Activated B cell treated with CpG ODN at 0.5 μM for 24 hours (primary cell): ENCODE data around the gene MAP1LC3A. TPM values are rescaled to one million over a fixed set of nuclear protein-coding genes. Genes with fewer than 3 reads are reported as not detected.

ENCODE experiments used
- ATAC-seq: fragments of 200-7000 bp; cut with Tn5 transposase; one replicate; pipeline ENCODE4 v1.10.0; 2021; ENCODE audit warnings: low read depth, mild to moderate bottlenecking, moderate library complexity
- CTCF ChIA-PET: fragments of 350-600 bp; sonication (Branson Sonifier 250); formaldehyde crosslinking; loops from one replicate; lab custom pipeline; 2021; ENCODE audit warnings: antibody characterized with exemption; lab: Charles Lee
- POLR2A ChIA-PET: fragments of 350-600 bp; sonication (Branson Sonifier 250); formaldehyde crosslinking; loops from one replicate; lab custom pipeline; 2021; ENCODE audit warnings: antibody characterized with exemption; lab: Charles Lee
- DNase-seq: peaks from one replicate; pipeline ENCODE4 v3.0.0; 2022
- H3K27ac Mint-ChIP-seq: one replicate; pipeline ENCODE4 v1.8.0; 2020; ENCODE audit warnings: mixed read lengths
- H3K27me3 Mint-ChIP-seq: one replicate; pipeline ENCODE4 v1.8.0; 2021; ENCODE audit warnings: mixed read lengths
- H3K36me3 Mint-ChIP-seq: one replicate; pipeline ENCODE4 v1.8.0; 2021; ENCODE audit warnings: low read depth, mixed read lengths
- H3K4me1 Mint-ChIP-seq: one replicate; pipeline ENCODE4 v1.8.0; 2021; ENCODE audit warnings: mixed read lengths
- H3K4me3 Mint-ChIP-seq: one replicate; pipeline ENCODE4 v1.8.0; 2020; ENCODE audit warnings: mild to moderate bottlenecking, mixed read lengths
- H3K9me3 Mint-ChIP-seq: one replicate; pipeline ENCODE4 v1.8.0; 2020; ENCODE audit warnings: mixed read lengths
- CTCF ChIP-seq: fragments of 200-600 bp; IDR thresholded peaks from one replicate; pipeline ENCODE4 v1.8.0; 2022; ENCODE audit warnings: antibody characterized with exemption, mild to moderate bottlenecking
- intact Hi-C: fragments of 100-400 bp; cut with micrococcal nuclease; formaldehyde crosslinking; loops from one replicate; pipeline ENCODE4 v1.15.1; 2024
- total RNA-seq: library from RNA; stranded (reverse); gene quantifications from 2 replicates; pipeline ENCODE4 v1.2.3, GENCODE V29; 2022

MAP1LC3A gene
- total RNA-seq, 1 donor from 2014 or later: 1.6 TPM

- Mint-ChIP-seq H3K36me3 (peaks cover 52% of the 10 kb centered on the region), H3K4me3 (no peak overlapping the region), H3K27ac (no peak overlapping the region), H3K4me1 (peaks cover 28% of the 10 kb centered on the region), H3K9me3 (no peaks in the 10 kb centered on the region), H3K27me3 (no peaks in the 10 kb centered on the region)
- intact Hi-C loops: no loop called here
- no peak for TF ChIP-seq CTCF
- no peak for ATAC-seq
- POLR2A ChIA-PET: interaction anchor here (1.0 kb wide), 1 partner anchor 9 kb away, joined by 3 read pairs; no protein-coding TSS in a partner anchor
- DNase-seq: no peak
- CTCF ChIA-PET: interaction anchor here (0.7 to 3.9 kb wide), 2 partner anchors 212 to 333 kb away, joined by 3 to 31 read pairs; no protein-coding TSS in a partner anchor
These were observed 34.1 kb upstream of the MAP1LC3A start for GRCh38 chr20:34524426-34524825.

GRCh38 chr20:34525342-34525708 lies 33.2 kb upstream of the MAP1LC3A start:
- H3K4me1 Mint-ChIP-seq: peaks cover 25% of the 10 kb centered on the region

GRCh38 chr20:34525709-34526416 lies 32.7 kb upstream of the MAP1LC3A start:
- H3K4me1 Mint-ChIP-seq: peaks cover 23% of the 10 kb centered on the region
- no peak overlapping the region for H3K4me3 Mint-ChIP-seq
- intact Hi-C loops: no loop called here
- DNase-seq (no peak), ATAC-seq (no peak)
- CTCF ChIA-PET: no interaction called here
- no peak overlapping the region for H3K27ac Mint-ChIP-seq
- POLR2A ChIA-PET: interaction anchor here (0.5 kb wide), 1 partner anchor 86 kb away, joined by 3 read pairs; no protein-coding TSS in a partner anchor
- no peak for TF ChIP-seq CTCF
- H3K27me3 Mint-ChIP-seq: no peaks in the 10 kb centered on the region
- no peaks in the 10 kb centered on the region for H3K9me3 Mint-ChIP-seq
- peaks cover 60% of the 10 kb centered on the region for H3K36me3 Mint-ChIP-seq

More at GRCh38 chr20:34525342-34525708, 33.2 kb upstream of the MAP1LC3A start:
- CTCF ChIA-PET: interaction anchor here (3.9 kb wide), 1 partner anchor 213 kb away, joined by 31 read pairs; no protein-coding TSS in a partner anchor
- H3K27me3 Mint-ChIP-seq: no peaks in the 10 kb centered on the region
- peaks cover 56% of the 10 kb centered on the region for H3K36me3 Mint-ChIP-seq
- no peaks in the 10 kb centered on the region for H3K9me3 Mint-ChIP-seq
- DNase-seq (no peak), ATAC-seq (no peak)
- no peak for TF ChIP-seq CTCF
- H3K27ac Mint-ChIP-seq: no peak overlapping the region
- POLR2A ChIA-PET: interaction anchor here (0.5 kb wide), 1 partner anchor 86 kb away, joined by 3 read pairs; no protein-coding TSS in a partner anchor
- no peak overlapping the region for H3K4me3 Mint-ChIP-seq
- intact Hi-C loops: no loop called here

GRCh38 chr20:34526466-34526865 lies 32.1 kb upstream of the MAP1LC3A start:
- ATAC-seq: no peak
- H3K27ac Mint-ChIP-seq: no peak overlapping the region
- ChIA-PET POLR2A (no interaction called here), CTCF (no interaction called here)
- intact Hi-C loops: no loop called here
- no peaks in the 10 kb centered on the region for H3K9me3 Mint-ChIP-seq
- H3K36me3 Mint-ChIP-seq: peaks cover 66% of the 10 kb centered on the region
- peaks cover 20% of the 10 kb centered on the region for H3K4me1 Mint-ChIP-seq
- H3K4me3 Mint-ChIP-seq: no peak overlapping the region
- TF ChIP-seq CTCF: no peak
- DNase-seq: no peak
- no peaks in the 10 kb centered on the region for H3K27me3 Mint-ChIP-seq

GRCh38 chr20:34527016-34527415 lies 31.5 kb upstream of the MAP1LC3A start:
- peaks cover 14% of the 10 kb centered on the region for H3K4me1 Mint-ChIP-seq
- no peaks in the 10 kb centered on the region for H3K27me3 Mint-ChIP-seq
- DNase-seq: no peak
- intact Hi-C loops: no loop called here
- no peak for TF ChIP-seq CTCF
- no peak for ATAC-seq
- ChIA-PET POLR2A (no interaction called here), CTCF (interaction anchor here (2.2 kb wide), 1 partner anchor 214 kb away, joined by 6 read pairs; no protein-coding TSS in a partner anchor)
- H3K27ac Mint-ChIP-seq: no peak overlapping the region
- peaks cover 70% of the 10 kb centered on the region for H3K36me3 Mint-ChIP-seq
- H3K4me3 Mint-ChIP-seq: no peak overlapping the region
- H3K9me3 Mint-ChIP-seq: no peaks in the 10 kb centered on the region
